Activated CD8-positive, alpha-beta memory T cell treated with anti-CD3 and anti-CD28 coated beads for 24 hours (primary cell): Measurements from ENCODE around the gene CHMP6.

ENCODE experiments used
- DNase-seq: peaks from one replicate; pipeline ENCODE4 v3.0.0-alpha.2; 2020

CHMP6 gene

GRCh38 chr17:80971704-80972304, 19.8 kb upstream of the CHMP6 start:
- no peak for DNase-seq

DNA sequence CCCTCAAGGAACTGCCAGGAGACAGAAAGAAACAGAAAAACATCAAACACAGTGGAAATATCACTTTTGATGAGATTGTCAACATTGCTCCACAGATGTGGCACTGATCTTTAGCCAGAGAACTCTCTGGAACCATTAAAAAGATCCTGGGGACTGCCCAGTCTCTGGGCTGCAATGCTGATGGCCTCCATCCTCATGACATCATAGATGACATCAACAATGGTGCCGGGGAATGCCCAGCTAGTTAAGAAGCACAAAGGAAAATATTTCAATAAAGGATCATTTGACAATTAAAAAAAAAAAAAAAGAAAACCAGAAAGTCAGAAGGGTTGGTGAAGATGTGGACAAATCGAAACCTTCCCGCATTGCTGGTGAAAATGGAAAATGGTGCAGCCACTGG, 14.9 kb upstream of the CHMP6 start:
- no peak for DNase-seq

- no peak for DNase-seq
Measured at GRCh38 chr17:80977172-80977571, 14.5 kb upstream of the CHMP6 start.

DNA sequence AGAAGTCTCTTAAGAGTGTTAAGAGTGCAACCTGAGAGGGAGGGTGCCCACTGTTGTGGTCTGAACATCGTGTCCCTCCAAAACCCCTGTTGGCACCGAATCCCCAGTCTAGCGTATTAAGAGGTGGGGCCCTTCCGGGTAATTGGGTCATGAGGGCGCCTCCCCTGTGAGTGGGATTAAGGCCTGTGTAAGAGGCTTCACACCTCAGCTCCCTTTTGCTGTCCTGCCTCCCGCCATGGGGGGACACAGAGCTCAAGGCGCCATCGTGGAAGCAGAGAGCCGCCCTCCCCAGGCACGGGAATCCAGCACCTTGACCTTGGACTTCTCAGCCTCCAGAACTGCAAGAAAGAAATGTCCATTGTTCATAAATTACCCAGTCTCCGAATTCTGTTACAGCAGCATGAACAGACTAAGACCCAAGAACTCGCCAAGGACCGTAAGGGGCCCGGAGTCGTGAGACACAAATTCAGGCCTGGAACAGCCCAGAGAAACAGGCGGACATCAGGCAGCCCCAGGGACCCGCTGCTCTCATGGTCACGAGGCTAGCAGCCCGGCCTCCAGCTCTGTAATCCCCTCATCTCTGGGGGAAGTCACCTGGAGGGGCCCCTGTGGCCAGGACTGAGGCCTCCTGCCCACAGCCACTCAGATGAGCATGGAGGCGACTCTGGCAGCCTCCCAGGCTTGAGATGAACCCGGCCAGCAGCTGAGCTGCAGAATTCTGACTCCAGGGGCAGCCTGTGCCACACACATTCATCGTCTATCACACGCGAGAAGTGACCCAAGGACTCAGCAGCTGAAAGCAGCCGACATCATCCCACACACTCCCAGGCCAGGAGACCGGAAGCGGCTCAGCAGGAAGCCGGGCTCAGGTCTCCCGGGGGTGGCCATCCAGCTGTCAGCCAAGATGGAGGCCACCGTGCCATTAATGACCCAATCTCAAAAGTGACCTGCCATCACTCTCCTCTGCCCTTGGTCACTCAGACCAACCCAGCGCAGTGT, 12.8 kb upstream of the CHMP6 start:
- no peak for DNase-seq

- DNase-seq = no peak
Measured at GRCh38 chr17:80979547-80980378, 11.9 kb upstream of the CHMP6 start.

- no peak for DNase-seq
Measured at GRCh38 chr17:80980397-80981061, 11.1 kb upstream of the CHMP6 start.

- peak; percentile 82 for DNase-seq
Measured at GRCh38 chr17:80981062-80981902, 10.4 kb upstream of the CHMP6 start.

GRCh38 chr17:80981929-80982425, 9.7 kb upstream of the CHMP6 start:
- DNase-seq = no peak

DNA sequence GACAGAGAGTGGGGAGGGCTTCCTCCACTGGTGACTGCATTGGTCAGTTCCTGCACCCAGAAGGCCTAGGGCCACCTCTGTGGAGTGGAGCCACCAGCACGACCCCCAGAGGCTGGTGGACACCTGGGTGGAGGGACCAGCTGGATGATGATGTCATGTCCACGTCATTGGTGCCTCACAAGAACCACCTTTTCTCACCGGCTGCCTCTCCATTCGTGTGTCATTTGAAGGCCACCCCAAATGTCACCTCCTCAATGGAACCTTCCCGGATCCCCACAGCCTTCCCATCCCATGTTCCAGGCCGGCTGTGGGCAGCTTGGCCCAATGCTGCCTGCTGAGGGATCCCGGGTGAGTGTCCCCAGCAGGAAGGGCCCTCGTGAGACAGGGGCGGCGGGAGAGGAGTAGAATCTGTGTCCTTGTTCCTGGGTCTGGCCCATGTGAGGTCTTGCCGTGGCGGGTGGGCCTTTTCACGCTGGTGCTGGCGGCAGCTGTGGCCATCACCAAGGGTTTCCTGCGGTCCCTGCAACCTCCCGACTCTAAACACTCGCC, 9.1 kb upstream of the CHMP6 start:
- no peak for DNase-seq

GRCh38 chr17:80983545-80983944, 8.1 kb upstream of the CHMP6 start:
- no peak for DNase-seq

DNA sequence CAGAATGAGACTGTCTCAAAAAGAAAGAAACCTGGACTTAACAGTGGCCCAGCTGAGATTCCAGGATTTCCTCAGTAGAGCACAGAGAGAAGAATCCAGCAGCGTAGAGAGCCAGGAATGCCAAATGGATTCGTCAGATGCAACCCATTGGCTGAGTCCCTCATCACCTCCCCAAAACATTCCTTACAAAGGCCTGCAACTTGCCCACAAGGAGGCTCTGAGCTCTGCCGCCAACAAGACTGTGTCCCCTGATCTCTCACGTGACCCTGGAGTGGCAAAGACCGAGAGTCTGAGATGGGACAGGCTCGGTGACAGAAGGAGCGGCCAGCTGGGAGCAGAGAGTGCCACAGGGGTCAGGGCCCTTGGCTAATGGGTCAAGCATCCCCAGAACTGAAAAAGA, 6.9 kb upstream of the CHMP6 start:
- DNase-seq = no peak

DNA sequence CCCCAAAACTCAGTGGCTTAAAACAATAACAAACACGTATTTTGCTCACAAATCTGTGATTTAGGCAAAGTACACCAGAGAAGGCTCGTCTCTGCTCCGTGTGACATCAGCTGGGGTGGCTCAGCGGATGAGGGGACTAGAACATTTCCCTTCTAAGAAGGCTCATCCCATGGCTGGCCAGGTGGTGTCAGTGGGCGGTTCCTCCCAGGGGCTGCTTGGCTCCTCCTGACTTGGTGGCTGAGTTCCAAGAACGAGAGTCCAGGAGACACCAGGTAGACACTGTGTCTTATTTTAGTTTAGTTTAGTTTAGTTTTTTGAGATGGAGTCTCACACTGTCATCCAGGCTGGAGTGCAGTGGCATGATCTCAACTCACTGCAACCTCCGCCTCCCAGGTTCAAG, 5.6 kb upstream of the CHMP6 start:
- no peak for DNase-seq

DNA sequence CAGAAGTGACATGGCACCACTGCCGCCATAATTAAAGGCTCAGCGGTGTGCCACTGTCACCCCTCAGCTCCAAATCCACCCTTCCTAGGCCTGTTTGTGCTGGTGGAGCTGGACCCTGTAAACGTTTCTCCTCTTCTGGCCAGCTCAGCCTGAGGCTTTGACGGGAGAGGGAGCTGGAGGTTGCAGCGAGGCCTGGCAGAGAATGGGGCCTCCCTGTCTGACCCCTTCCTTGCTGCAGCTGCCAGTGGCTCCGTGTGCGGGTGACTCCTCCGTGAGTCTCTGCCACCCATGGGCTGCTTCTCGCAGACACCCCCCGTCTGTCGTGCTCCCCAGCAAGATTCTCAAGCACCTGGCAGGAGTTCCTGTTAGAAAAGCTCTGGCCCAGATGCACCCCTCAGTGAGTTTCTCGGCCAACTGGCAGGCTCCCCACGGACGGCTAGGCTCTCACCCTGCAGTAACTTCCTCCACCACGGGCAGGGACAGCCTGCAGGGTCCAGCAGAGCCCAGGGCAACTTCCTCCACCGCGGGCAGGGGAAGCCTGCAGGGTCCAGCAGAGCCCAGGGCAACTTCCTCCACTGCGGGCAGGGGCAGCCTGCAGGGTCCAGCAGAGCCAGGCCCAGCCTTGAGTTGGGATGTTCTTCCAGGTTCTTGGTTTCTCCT, 4.7 kb upstream of the CHMP6 start:
- DNase-seq = no peak

- no peak for DNase-seq
Measured at GRCh38 chr17:80987941-80988461, 3.6 kb upstream of the CHMP6 start.

GRCh38 chr17:80989586-80989913, 2.1 kb upstream of the CHMP6 start:
- no peak for DNase-seq

GRCh38 chr17:80990921-80991644, 558 bp upstream of the CHMP6 start:
- no peak for DNase-seq

- DNase-seq = no peak
Measured at GRCh38 chr17:80992077-80992947, 671 bp downstream of the CHMP6 start.

DNA sequence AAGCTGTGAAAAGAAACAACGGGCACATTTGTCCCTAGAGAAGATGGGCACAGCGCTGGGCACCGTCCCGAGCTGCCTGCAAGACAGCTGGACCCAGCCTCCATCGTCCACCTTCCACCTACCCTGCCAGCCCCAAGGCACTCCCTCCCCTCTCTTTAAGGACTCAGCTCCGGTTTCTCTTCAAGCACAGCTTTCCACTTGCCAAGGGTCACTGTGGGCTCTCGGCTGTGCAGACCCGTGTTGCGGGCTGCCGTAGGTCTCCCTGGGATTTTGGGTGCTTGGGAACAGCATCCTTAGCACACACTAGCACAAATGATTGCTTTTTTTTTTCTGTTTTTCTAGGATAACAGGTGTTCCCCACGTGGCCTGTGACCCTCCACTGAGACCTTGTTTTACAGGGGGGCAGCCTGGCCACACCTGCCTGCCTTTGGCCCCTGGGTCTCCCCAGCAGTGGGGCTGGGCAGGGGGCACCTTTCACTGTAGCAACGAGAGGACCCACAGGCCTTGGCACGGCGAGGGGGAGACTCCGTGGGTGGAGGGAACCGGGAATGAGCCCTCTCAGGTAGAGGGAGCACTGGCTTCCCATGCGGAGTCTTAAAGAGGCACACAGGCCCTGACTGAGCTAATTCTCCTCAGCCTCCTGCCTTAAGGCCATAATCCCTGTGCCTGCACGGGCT, 1.4 kb downstream of the CHMP6 start:
- no peak for DNase-seq
